SW480 (cell line): Measurements from ENCODE around the gene NRROS.
"Not testable (repeated sequence)": the region's sequence is repeated elsewhere in the genome, so short reads cannot be mapped to it uniquely, and the experiment has no call there.

Experiments used
- DNase-seq: peaks from one replicate; pipeline ENCODE4 v3.0.0-alpha.2; 2016; ENCODE audit warnings: low spot score

NRROS gene

DNA sequence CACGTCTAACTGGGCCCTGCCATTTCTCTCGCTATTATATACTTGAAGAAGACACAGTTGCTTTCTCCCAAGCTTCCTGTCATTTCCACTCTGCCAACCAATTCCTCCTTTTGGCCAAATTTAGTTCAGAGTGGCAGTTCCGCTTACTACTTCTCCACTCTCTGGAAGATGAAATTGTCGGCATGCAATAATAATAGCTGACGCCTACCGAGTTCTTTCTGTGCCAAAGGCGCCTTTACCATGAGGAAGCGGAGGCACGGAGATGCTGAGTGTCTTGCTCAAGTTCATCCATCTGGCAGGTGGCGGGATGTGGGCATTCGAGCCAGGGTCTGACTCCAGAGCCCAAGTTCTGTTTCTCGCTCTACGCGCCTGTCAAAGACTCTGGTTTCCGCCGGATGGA, 14.6 kb upstream of the NRROS start:
- DNase-seq: no peak

DNA sequence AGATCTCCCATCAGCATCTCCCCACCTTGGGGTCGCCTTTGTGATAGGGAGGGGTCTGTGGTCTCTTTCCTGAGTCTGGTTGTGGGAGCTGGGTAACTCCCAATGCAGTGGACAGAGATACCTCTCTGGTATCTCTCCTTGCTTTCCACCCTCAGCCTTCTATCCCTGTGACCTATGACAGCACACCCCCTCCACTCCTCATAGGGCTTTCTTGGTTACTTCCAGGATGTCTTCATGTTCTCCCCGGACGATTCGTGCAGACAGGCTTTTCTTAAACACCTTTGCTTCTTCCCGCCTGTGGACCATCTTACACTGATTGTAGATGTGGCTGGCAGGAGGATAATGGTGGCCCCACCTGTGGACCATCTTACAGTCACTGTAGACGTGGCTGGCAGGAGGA, 14.2 kb upstream of the NRROS start:
- DNase-seq: no peak

DNA sequence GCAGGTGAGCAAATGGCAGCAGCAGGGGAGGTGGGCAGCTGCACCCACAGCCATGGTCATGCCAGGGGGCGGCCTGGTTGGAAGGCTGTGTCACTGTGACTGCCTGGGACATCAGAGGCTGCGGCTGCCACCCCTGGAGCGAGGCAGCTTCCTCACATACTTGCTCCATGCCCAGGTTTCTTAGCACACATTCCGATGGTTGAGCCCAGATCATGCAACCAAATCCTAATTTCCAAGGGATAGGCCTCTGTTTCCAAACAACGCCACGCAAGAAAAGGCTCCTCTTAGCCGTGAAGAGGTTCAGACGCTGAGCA, 11.6 kb upstream of the NRROS start:
- no peak for DNase-seq

DNA sequence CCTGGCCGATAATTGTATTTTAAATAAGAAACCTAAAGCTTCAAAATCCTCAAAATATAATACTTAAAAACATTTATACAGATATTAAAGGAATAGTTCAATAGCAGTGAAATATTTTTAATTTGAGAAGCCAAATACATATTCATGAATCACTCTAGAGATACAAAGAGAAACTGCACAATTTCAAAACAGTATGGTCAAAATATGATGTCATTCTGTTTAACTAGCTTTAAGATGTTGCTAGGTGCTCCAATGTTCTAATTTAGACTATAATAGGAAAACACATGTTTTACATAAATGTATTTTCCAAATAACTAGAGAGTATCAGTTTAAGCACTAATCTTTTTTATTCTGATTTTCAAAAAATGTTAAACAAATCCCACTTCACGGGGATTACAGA, 10.3 kb upstream of the NRROS start:
- DNase-seq: no peak

DNA sequence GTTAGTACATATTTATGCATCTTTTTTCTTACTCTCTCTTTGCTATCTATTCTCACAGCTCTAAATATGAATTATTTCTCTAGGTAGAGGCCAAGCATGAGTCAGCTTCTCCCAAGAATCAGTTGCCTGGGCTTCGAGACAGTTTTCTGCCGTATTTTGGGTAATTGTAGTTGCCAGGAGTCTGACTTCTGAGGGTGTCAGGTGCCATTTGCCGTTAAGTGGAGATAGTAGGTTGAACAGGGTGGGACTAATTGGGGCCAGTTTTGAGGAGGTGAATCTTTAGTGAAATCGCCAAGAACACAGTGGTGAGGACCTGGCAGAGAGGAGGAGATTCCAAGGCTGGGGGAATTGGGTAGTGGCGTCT, 7.8 kb upstream of the NRROS start:
- no peak for DNase-seq

DNA sequence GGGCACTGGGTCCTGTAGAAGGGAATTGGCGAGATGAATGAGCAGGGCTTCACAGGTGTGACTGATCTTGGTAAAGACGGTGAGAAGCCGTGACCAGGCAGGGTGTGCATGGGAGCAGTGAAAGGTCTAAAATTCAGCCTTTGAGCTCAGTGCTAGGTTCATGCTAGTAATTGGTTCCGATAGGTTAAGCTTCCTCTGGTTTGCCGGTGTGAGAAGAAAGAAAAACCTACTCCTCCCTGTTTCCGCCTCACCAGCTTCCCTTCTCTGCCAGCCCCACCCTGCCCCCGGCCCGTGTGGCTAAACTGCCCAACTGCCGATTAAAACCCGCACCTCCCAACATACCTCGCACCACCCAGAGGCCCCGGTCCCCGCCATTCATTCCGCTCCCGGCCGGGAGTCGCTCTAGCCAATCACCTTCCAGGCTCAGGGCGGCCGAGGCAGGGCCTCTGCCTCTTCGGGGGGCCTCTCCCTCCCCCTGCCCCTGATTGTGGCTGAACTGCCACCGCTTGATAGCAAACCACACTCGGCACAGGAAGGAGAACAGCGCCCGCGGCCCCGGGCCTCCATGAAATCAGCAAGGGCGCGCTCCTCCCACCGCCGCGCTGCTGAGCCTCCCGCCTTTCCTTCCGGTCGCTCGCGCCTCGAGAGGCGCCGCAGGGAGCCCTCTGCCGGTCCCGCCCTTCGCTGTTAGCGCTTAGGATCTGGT, 7.3 kb upstream of the NRROS start:
- DNase-seq: peak; percentile 91

DNA sequence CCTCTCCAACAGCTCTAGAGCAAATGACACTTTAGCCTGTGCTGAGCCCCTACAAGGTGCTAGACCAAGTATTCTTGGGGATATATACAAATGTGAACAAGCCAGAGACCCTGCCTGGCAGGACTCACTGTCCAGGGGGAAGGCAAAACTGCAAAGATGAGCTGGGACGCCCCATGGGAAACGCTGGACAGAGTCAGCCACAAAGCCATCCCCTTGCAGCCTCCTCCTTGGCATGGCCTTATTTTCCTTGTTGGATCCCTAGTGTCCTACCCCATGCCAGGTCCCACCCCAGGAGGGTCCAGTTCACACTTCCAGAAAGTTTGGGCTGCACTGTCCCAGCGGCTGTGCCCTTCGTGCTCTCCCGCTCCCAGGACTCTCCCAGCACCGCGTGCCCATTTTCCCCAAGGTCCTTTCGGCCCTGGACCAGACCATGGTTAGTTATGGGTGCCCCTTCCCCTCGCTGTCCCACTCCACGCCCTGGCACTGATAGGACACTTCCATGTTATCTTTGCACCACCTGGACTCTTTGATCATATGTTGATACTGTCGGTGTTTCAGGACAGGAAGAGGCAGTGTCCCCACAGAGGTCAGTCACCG, 5.8 kb upstream of the NRROS start:
- no peak for DNase-seq

DNA sequence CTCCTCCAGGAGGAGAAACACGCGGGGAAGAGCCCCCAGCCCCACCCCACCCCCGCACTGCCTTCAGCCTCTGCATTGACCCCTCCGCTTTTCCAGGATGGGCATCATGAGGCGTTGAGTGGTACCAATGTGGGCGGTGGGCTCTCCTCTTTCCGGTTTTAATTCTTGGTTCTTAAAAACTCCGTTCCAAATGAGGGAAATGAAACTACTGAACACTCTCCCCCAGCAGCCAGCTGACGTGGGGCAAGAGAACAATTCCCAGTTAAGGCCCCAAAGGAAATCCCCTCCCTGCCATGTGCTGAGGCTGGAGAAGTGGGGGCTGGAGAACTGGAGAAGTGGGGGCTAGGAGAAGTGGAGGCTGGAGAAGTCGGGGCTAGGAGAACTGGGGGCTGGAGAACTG, 5.3 kb upstream of the NRROS start:
- no peak for DNase-seq

DNA sequence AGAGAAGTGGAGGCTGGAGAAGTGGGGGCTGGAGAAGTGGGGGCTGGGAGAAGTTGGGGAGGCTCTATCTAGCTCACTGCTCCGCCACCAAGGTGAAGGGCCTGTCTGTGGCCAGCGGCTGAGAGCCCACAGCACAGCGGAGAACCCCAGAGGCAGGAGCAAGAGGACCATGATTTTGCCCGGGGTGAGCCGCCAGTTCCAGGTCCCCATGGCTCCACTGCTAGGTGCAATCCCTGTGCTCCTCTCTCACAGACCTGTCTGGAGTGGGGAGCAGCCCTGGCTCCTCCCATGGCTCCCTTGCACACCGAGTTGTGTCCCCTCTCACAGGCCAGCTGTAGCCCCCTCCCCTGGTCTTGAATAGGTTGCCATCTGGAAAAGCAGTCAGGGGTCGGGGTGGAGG, 4.7 kb upstream of the NRROS start:
- DNase-seq: no peak

DNA sequence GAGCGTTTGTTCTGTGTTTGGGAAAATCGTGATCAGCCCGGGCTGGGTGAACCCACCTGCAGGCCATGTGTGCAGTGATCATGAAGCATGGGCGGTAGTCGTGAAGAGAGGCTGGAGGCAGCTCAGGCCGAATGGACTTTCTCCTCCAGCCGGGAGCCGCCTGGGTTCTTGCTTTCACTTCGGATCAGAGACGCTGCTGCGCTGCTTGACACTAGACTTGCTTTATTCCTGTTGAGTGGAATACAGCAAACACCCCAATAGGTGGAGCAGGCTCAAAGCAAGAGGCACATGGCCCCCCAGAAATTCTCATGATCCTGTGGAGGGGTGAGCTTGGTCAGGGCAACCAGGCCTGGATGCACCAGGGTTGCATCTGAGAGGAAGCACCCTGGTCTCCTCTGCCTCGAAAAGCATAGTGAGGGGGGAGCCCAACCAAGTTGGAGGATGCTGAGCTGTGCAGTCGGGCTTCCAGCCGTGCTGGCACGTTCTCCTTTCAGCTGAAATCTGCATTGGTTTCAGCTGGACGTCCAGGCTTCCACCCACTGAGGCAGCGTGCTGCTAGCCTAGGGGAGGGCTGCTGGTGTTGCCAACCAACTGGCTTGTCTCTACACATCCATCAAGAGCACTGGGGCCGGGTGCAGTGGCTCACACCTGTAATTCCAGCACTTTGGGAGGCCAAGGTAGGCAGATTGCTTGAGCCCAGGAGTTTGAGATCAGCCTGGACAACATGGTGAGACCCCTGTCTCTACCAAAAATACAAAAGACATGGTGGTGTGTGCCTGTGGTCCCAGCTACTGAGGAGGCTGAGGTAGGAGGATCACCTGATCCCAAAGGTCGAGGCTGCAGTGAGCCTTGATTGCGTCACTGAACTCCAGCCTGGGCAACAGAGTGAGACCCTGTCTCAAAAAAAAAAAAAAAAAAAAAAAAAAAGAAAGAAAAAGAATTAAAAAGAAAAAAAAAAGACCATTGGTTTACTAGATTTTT, 2.8 kb upstream of the NRROS start:
- no peak for DNase-seq

DNA sequence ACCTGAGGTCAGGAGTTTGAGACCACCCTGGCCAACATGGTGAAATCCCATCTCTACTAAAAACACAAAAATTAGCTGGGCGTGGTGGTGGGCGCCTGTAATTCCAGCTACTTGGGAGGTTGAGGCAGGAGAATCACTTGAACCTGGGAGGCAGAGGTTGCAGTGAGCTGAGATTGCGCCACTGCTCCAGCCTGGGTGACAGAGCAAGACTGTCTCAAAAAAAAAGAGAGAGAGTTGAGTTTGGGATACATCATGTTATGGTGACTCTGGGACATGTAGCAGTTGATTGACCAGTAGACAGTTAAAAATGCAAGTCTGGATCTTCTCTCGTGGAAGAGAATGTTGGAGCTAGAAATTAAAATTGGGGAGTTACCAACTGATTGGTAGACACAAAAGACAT, 1.6 kb upstream of the NRROS start:
- DNase-seq: not testable (repeated sequence)

DNA sequence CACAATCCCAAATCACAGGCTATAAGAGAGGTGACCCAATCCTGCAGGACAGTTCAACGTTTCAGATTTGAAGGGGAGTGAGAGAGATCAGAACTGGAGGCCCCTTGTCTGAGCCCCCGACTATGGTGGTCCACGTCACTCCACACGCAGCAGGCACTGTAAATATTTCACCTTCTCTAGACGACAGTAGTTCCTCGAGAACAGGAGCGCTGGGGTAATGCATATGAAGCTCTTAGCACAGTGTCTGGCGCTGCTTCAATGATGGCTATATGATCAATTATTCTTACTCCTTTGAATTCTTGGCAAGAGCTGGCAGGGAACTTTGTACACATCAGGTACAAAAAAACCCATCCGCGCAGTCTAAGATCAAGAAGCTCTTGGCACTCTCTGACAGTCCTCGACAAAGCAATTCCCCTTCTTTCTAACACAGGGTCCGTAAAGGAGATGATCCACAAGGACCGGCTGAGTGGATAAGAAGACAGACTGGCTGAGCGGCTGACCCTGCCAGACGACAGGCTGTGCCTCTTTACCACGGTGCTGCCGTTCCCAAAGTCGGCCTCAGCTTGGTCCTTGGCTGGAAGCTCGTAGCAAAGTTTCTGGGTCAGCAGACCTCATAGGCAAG, 522 bp upstream of the NRROS start:
- no peak for DNase-seq

DNA sequence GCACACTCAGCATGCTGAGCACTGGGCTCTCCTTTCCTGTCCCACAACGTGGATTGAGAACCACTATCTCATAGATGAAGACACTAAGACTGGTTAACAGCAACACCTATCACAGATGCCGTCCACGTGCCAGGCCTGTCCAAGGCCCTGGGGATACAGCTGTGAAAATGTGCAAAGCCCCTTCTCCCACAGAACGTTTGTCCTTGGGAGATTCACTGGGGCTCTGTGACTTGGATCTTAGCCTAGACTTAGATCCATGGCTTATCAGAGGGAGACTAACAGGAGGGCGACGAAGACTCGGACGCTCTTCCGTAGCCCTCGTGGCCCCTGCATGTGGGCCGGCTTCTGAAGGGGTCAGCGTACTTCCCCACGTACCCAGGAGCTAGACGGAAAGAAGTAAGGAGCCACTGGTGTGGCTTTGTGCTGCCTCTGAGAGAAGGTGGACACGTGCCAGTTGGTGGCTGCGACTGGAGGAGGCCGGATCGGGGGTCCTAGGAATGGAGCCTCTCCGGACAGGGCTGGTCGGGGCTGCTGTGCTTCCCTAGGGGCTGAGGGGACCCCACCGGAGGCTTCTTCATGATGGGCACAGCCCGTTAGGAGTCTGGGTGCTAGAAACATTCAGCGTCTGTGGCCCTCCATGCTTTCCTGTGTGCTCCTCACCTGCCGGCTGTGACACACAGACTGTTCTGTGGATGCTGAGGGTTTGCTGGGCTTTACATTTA, 964 bp downstream of the NRROS start:
- no peak for DNase-seq

DNA sequence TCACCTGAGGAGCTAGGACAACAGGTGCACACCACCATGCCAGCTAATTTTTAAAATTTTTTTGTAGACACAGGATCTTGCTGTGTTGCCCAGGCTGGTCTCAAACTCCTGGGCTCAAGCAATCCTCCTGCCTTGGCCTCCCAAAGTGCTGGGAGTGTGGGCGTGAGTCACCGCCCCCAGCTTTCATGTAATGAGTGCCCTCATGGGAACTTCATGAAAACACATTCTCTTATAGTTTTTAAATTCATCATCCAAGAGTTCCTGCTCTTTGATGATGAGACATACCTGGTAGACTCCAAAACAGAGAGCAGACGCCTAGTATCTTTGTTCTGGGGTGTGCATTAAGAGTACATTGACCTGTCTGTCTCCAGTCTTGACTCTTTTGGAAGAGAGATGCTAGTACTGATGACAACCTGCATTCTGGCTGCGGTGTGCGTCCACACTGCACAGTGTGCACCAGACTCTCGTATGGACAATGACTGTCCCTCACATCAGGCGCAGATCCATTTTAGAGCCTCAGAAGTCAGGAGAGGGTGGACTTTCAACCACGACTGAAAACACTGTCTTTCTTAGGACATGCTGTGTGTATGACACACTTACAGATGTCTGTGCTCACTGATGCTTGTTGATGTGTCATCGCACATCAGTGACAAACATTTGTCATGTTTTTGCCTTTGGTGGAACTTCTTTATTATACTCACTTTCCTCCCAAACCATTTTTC, 2.0 kb downstream of the NRROS start:
- DNase-seq: no peak

DNA sequence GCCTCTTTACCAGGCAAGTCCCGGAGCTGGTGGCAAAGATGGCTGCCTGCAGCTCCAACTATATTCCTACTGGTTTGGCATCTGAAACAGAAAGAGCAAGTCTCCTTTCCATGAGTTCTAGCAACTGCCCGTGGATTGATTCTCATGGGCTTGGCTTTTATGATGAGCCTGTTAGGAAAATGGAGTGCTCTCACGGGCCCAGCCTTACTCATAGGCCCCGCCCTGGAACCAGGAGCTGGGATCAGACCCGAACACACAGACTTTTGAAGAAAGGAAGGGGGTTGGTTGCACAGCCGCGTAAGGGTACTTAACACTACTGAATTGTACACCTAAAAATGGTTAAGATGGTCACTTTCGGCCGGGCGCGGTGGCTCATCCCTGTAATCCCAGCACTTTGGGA, 2.9 kb downstream of the NRROS start:
- DNase-seq: no peak

DNA sequence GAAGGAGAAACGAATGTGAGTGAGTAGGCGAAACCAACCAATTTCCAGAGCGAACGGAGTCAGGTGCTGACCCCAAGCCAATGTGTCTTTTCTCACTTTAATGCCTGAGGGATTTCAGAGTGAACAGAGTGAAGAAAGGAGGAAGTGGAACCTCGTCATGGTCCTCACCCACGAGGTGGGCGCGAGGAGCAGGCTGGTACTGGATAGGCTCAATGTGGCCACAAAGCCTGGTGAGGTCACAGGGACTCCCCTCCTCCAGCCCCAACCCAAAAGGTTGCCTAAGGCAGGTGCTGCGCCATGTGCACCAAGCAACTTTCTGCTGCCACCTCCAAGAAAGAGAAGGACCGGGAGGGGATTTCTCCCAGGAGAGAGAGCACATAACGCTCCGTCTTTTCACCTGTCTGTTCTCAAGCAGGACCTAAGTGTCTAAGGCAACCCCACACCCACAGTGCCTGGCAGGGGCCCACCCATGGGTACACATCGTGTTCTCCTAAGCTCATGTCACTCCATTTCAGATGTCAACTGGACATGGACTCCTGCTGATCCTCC, 3.8 kb downstream of the NRROS start:
- DNase-seq: no peak

DNA sequence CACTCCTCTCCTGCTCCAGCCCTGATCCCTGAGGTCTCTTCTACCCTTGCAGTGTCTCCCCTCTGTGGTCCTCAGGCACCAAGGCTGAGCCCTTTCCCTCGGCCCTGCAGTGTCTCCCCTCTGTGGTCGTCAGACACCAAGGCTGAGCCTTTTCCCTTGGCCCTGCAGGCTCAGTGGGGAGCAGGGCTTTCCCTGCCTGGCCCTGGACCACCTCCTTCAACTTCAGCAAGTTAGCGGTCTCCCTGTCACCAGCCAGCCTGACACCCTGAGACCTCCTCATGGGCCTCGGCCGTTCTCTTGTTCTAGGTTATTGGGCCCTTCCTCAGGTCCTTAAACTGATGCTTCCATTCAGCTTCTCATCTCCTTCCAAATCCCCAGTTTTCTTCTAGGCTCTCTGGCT, 4.3 kb downstream of the NRROS start:
- no peak for DNase-seq

DNA sequence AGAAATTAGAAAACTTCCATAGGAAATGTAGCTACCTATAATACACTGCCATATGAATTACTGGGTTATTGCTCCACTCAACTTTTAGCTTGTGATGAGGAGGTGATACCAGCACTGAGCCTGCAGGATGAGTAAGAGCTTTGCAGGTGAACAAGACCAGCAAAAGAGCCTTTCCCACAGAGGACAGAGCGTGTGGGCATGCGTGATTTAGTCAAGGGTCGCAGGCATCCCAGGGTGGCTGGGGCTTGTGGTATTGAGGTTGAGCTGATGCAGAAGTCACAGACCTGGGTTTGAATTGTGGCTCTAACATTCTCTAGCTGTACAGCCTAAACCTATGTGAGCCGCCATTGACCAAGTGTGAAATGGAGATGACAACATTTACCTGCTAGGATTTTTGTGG, 5.6 kb downstream of the NRROS start:
- DNase-seq: no peak

DNA sequence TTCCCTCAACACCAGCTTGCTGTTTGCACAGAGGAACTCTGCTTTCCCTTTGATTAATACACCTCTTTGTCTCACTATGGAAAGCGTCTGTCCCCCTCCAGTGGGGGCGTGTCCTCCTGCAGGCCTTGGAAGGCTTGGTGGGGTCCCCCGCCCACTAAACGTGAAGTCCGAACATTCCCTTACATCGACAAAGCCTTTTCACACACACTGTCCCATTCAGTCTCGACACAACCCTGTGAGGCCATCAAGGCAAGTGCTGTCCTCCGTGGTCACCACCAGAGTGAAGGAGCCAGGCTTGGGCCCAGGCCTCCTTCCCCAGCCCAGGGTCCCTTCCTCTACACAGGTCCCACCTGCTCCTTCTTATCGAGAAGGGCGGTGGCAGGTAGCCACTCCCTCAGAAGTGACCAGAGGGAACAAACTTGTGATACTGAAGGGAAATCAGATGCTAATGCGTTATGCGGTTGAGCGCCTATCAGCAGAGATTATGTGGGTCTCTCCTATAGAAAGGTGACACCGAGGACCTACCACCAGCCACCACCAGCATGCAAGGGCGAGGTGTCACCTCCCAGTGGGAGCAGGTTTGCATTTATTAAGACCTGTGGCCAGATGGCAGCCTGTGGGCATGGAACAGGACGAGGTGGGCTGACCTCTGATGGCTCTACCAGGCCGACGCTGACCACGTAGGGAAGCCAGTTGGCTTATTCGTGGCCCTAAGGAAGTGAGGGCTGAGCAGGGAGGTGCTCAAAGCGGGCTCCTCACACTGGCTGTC, 6.6 kb downstream of the NRROS start:
- no peak for DNase-seq

DNA sequence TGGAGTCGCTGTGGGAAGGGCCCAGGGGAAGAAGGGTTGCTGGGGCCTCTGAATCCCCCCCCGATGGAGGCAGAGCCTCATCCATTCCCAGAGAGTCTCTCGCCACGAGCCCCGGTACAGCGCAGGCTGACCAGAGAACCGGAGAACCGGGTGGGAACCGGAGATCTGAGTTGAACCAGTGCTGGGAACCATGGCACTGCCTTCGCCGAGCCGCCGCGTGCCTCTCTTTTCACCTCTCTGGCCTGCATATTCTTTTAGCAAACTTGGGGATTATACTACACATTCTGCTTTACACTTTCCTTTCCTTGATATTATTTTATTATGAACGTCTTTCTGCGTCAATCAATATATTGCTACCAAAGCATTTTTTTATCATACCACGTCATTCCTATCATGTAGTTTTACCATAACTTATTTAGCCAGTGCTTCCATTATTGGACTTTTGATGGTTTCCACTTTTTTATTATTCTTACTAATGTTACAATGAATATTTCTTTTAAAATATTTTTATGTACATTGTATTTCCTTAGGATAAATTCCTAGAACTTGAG, 7.2 kb downstream of the NRROS start:
- no peak for DNase-seq
